Measurements from ENCODE around the gene KLF15. TPM values are rescaled to one million over a fixed set of nuclear protein-coding genes. Genes with fewer than 3 reads are reported as not detected.

KLF15 gene
- total RNA-seq, 1 experiment from 2014 or later, result not detected

DNA sequence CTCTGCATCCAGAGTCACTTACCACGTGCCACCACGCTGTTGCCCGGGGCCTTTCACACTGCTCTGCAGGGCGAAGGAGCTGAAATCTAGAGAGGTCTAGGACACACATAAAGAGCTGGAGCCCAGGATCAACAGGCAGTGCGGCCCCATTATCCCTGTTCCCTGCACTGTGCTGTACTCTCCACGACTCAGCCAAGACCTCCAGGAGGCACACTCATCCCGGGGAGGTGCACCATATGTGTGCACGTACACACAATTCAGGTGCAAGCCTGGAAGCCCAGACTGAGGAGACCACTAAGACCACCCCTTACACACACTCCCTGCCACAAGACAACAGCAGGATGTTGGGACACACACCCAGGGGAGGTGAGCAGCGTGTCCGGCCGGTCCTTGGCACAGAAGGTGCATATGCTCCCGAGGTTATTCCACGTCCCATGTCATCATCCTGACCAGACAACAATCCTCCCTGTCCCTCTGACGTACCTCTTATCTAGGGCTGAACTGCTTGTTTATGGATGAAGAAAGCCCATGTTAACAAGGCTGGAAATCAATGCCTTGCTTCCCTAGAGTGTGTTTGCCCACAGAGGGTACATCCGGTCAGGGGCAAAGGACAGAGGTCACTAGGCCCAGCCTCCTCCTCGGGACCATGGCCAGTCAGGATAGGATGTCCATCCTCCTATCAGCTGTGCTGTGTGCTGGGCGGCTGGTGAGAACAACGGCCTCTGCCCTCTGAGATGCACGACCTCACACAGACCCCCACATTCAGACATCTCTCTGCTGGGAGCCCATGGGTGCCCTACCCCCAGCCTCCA is 16.1 kb downstream of the KLF15 start:
- H3K4me2 ChIP-seq (ENCODE audit: low read length), result no peak overlapping the region
- H3K36me3 ChIP-seq (ENCODE audit: low read depth, low read length), result no peaks in the 10 kb centered on the region
- H3K4me1 ChIP-seq (ENCODE audit: insufficient read depth, low read length), result no peaks in the 10 kb centered on the region
- no peak overlapping the region for H3K9ac ChIP-seq (ENCODE audit: low read length)
- no peak overlapping the region for H3K27ac ChIP-seq (ENCODE audit: low read length)
- no peaks in the 10 kb centered on the region for H3F3A ChIP-seq (ENCODE audit: low read length, unreplicated experiment)
- H3K9me3 ChIP-seq (ENCODE audit: low read length), result no peaks in the 10 kb centered on the region
- no TSS peak for BruUV-seq (replicated peaks)
- no peaks in the 10 kb centered on the region for H4K20me1 ChIP-seq (ENCODE audit: low read length)
- ATAC-seq (no peak), DNase-seq (no peak)
- CTCF ChIA-PET, result no interaction called here
- intact Hi-C loops (cut with micrococcal nuclease), result no loop called here
- H2AFZ ChIP-seq (ENCODE audit: low read length), result no peak overlapping the region
- POLR2A ChIA-PET (ENCODE audit: unreplicated experiment), result no interaction called here
- H3K9me2 ChIP-seq (replicated peaks; ENCODE audit: low read length), result no peaks in the 10 kb centered on the region
- TF ChIP-seq EZH2 (IDR thresholded peaks at IDR 0.05; ENCODE audit: low read length, unreplicated experiment), result no peak
- no peak for TF ChIP-seq EZH2phosphoT487 (IDR thresholded peaks at IDR 0.05; ENCODE audit: borderline replicate concordance, low read length)
- TF ChIP-seq, protein P1, sequence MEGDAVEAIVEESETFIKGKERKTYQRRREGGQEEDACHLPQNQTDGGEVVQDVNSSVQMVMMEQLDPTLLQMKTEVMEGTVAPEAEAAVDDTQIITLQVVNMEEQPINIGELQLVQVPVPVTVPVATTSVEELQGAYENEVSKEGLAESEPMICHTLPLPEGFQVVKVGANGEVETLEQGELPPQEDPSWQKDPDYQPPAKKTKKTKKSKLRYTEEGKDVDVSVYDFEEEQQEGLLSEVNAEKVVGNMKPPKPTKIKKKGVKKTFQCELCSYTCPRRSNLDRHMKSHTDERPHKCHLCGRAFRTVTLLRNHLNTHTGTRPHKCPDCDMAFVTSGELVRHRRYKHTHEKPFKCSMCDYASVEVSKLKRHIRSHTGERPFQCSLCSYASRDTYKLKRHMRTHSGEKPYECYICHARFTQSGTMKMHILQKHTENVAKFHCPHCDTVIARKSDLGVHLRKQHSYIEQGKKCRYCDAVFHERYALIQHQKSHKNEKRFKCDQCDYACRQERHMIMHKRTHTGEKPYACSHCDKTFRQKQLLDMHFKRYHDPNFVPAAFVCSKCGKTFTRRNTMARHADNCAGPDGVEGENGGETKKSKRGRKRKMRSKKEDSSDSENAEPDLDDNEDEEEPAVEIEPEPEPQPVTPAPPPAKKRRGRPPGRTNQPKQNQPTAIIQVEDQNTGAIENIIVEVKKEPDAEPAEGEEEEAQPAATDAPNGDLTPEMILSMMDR (conservative IDR thresholded peaks at IDR 0.05; ENCODE audit: low read depth, low read length), result no peak
- H3K27me3 ChIP-seq (ENCODE audit: low read length), result peaks cover 16% of the 10 kb centered on the region
- no peaks in the 10 kb centered on the region for H3K79me2 ChIP-seq (ENCODE audit: low read length)
- H3K4me3 ChIP-seq (ENCODE audit: low read length), result no peak overlapping the region

DNA sequence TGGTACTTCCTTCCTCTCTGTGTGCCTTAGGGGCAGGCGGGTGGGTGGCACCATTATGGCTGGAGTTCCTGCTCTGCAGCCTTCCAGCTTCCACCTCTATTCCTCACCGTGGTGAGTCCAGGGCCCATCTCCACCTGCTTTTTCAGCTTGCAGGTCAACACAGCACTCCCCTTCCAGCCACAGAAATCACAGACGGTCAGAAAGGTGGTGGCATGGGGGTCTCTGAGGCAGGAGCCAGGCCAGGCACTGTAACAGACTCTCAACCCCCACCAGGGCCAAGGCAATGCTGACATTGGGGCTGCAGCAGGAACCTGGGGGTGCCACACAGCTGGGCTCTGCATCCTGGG is 16.6 kb downstream of the KLF15 start:
- Histone ChIP-seq H3K4me2 (ENCODE audit: low read length) (no peak overlapping the region), H3K27me3 (ENCODE audit: low read length) (peaks cover 16% of the 10 kb centered on the region), H3K79me2 (ENCODE audit: low read length) (no peaks in the 10 kb centered on the region), H3F3A (ENCODE audit: low read length, unreplicated experiment) (no peaks in the 10 kb centered on the region), H3K4me3 (ENCODE audit: low read length) (no peak overlapping the region), H3K9me3 (ENCODE audit: low read length) (no peaks in the 10 kb centered on the region), H3K4me1 (ENCODE audit: insufficient read depth, low read length) (no peaks in the 10 kb centered on the region), H2AFZ (ENCODE audit: low read length) (no peak overlapping the region), H3K27ac (ENCODE audit: low read length) (no peak overlapping the region), H3K9me2 (replicated peaks; ENCODE audit: low read length) (no peaks in the 10 kb centered on the region), H4K20me1 (ENCODE audit: low read length) (no peaks in the 10 kb centered on the region), H3K9ac (ENCODE audit: low read length) (no peak overlapping the region), H3K36me3 (ENCODE audit: low read depth, low read length) (no peaks in the 10 kb centered on the region)
- ChIA-PET CTCF (no interaction called here), POLR2A (ENCODE audit: unreplicated experiment) (no interaction called here)
- DNase-seq (no peak), ATAC-seq (no peak)
- TF ChIP-seq, protein P1 (conservative IDR thresholded peaks at IDR 0.05; ENCODE audit: low read depth, low read length), result no peak
- TF ChIP-seq EZH2phosphoT487 (IDR thresholded peaks at IDR 0.05; ENCODE audit: borderline replicate concordance, low read length), result no peak
- TF ChIP-seq EZH2 (IDR thresholded peaks at IDR 0.05; ENCODE audit: low read length, unreplicated experiment), result no peak
- no TSS peak for BruUV-seq (replicated peaks)
- intact Hi-C loops (cut with micrococcal nuclease), result no loop called here

DNA sequence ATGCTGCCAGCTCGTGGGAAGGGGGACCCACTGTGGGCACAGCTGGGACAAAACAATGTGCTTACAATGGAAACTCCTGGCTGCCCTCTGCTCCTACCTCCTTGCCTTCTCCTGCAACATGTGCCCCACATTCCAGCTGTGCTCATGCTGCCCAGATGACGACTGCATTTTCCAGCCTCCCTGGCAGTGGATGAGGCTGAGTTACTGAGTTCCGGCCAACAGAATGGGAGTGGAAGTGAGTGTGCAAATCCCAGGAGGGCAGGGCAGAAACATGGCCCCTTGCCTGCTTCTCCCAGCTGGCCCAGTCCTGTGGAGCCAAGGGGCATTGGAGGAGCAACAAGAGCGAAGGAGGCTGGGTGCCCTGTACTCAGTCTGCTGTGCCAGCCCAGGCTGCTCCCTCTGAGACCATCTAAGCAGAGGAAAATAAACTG is 17.1 kb downstream of the KLF15 start:
- POLR2A ChIA-PET (ENCODE audit: unreplicated experiment), result no interaction called here
- intact Hi-C loops (cut with micrococcal nuclease), result no loop called here

More for the DNA sequence above, 17.1 kb downstream of the KLF15 start:
- Histone ChIP-seq H3F3A (ENCODE audit: low read length, unreplicated experiment) (no peaks in the 10 kb centered on the region), H3K4me3 (ENCODE audit: low read length) (no peak overlapping the region), H3K9ac (ENCODE audit: low read length) (no peak overlapping the region), H4K20me1 (ENCODE audit: low read length) (no peaks in the 10 kb centered on the region), H3K36me3 (ENCODE audit: low read depth, low read length) (no peaks in the 10 kb centered on the region), H3K27me3 (ENCODE audit: low read length) (peaks cover 16% of the 10 kb centered on the region), H3K9me3 (ENCODE audit: low read length) (no peaks in the 10 kb centered on the region), H3K4me1 (ENCODE audit: insufficient read depth, low read length) (no peaks in the 10 kb centered on the region), H3K79me2 (ENCODE audit: low read length) (no peaks in the 10 kb centered on the region), H2AFZ (ENCODE audit: low read length) (no peak overlapping the region), H3K27ac (ENCODE audit: low read length) (no peak overlapping the region), H3K9me2 (replicated peaks; ENCODE audit: low read length) (no peaks in the 10 kb centered on the region), H3K4me2 (ENCODE audit: low read length) (no peak overlapping the region)
- ATAC-seq (peak; percentile 15; the same call in 1 of the 2 replicates), DNase-seq (no peak)
- TF ChIP-seq EZH2 (IDR thresholded peaks at IDR 0.05; ENCODE audit: low read length, unreplicated experiment) (no peak), EZH2phosphoT487 (IDR thresholded peaks at IDR 0.05; ENCODE audit: borderline replicate concordance, low read length) (no peak)
- TF ChIP-seq, protein P1 (conservative IDR thresholded peaks at IDR 0.05; ENCODE audit: low read depth, low read length), result no peak
- CTCF ChIA-PET, result no interaction called here
- BruUV-seq (replicated peaks), result no TSS peak

All from PC-3 (cell line).